Colon (tissue), 2 donors: Measurements from ENCODE around the gene COPS6.

Experiments used
- FAIRE-seq: peaks from 2 replicates; lab custom pipeline; 2012; peaks lifted over from hg19 to GRCh38; lab: Jason Lieb, UNC
- donor health status: control.
- donor health status: control.

Gene COPS6

DNA sequence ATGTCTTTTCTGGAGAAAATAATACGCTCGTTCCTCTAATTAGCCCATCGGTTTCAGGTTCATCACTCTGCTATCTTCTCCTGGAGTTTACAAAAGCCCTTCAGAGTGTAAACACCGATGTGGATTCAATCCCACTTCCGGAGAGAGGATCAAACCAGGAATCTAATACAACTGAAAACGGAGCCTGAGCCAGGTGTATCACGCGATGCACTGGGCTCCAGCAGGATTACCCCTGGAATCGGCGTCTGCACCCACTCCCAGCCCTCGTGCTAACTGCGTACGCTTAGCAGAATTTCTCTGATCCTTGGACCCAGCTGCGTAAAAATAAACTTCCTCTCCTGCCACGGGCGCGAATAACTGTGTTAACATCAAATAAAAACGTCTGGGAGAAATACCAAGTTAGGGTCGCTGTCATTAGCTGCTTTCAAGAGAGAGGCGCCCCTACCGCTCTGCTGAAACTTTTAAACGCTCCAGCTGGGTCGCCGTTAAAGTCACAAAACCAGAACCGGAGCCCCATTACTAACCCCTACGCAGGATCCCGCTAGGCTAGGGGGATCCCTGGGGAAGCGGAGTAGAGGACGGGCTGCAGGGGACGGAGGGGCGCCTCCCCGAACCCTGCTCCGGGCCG lies 7.7 kb upstream of the COPS6 start:
- FAIRE-seq = no peak

DNA sequence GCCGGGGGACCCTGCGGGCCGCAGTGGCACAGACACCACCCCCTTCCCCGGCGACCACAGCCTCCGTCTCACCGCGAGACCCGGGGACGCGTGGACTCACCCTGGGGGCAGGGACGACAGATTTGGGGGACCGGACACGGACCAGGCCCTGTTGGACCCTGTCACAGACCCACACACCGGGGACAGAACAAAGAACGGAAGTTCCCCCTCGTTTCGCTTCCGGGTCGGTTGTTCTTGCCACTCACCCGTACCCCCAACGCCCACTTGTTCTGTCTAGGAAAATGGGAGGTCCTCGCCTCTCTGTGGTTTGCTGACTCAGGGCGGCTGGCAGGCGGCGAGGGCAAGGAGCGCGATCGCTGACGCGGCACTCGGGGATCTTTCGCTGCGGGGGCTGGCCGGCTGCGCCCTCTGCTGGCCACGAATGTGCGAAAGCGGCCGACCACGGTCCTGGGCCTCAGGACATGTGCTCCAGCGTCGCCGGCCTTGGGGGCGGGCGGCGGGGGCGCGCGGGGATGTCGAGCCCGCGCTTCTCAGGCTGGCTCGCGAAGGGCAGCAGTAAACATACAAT lies 7.2 kb upstream of the COPS6 start, which contains the start of gene ZNF3:
Gene ZNF3, minus strand, starts transcription at position 189 of the 568 bp plus-strand sequence. CDS start 4,366 bp downstream, outside the sequence.
- no peak for FAIRE-seq

DNA sequence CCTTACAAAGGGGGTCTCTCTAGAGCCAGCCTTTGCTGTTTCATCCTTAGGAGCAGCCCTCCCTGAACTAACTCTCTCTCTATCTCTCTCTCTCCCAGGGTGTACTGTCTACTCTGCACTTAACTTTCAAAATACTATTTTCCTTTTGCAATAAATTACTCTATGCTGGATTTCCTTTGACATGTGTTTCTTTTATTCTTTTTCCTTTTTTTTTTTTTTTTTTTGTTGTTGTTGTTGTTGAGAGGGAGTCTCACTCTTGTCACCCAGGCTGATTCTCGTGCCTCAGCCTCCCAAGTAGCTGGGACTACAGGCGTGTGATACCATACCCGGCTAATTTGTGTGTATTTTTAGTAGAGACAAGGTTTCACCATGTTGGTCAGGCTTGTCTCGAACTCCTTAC lies 5.8 kb upstream of the COPS6 start:
- no peak for FAIRE-seq

DNA sequence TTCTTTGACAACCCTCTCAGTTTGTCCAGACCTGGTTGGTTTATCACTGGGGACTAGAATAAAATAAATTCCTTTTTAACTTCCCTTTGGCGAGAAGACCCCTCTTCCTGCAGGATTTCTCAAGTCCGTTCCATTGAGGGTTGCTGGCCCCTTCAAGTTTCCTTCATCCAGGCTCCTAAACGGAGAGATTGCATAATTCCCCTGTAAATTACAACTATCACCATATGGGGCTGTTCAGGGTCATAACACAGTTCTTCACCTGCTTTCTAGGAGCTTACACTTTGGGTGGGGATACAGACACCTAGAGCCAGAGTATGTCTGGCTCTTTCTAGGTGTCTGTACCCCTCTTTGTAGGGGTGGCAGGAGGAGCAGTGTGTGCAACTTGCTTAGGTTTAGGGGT lies 3.3 kb upstream of the COPS6 start:
- FAIRE-seq = no peak

DNA sequence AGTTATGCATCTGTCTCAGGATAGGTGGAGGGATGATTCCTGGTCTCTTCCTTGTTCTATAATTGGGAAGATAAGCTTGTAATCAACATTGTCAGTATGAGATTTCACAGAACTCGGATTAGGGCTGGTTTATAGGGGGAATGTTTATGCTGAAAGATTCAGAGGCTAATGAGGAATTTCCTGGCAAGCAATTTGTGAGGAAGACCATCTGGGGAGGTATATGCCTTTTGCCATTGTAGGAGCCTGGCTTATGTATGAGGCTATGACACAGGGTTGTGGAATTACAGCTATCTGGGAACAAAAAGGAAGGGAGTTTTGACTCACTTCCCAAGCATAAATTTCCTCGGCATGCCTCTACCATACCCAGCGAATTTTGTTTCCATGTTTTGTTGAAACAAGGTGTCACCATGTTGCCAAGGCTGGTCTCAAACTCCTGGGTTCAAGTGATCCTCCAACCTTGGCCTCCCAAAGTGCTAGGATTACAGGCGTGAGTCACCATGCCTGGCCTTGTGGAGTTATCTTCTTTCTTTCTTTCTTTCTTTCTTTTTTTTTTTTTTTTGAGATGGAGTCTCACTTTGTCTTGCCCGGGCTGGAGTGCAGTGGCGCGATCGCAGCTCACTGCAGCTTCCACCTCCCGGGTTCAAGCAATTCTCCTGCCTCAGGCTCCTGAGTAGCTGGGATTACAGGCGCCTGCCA lies 1.6 kb upstream of the COPS6 start:
- FAIRE-seq = no peak

DNA sequence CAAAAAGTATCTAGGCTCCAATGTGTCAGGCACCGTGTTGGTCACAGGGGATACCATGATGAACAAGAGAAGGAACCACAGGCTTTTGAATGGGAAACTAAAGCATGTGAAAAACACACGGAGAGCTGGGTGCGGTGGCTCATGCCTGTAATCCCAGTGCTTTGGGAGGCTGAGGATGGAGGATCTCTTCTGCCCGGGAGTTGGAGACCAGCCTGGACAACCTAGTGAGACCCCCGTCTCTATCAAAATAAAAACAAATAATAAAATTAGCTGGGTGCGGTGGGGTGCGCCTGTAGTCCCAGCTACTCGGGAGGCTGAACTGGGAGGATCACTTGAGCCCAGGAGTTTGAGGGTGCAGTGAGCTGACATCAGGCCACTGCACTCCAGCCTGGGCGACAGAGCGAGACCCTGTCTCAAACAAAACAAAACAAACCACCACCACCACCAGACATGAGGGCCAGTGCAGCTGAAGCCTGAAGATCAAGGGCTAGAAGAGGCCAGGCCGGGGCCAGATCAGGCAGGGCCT lies 611 bp upstream of the COPS6 start:
- no peak for FAIRE-seq

DNA sequence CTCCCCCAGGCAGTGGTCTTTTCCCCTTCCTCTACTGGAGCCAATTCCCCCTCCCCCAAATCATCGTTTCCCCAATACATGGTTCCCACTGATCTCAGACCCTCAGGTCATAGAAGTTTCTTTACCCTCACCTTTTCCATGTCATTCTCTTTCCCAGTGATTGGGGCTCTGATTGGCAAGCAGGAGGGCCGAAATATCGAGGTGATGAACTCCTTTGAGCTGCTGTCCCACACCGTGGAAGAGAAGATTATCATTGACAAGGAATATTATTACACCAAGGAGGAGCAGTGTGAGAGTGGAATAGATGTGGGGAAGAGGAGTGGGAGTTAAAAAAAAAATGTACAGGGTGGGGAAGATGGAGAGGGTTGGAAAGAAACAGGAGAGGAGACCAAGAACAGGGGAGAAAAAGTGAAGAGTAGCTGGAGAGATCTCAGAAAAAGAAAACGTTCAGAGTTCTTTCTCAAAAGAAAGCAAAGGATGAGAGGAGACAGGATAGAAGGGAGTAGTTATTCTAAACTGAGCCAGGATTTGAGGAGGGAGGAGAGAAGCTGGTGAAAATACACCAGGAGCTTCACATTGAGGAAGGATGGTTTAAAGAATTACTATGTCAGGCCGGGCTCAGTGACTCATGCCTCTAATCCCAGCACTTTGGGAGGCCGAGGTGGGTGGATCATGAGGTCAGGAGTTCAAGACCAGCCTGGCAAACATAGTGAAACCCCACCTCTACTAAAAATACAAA lies 858 bp downstream of the COPS6 start:
- FAIRE-seq = no peak

DNA sequence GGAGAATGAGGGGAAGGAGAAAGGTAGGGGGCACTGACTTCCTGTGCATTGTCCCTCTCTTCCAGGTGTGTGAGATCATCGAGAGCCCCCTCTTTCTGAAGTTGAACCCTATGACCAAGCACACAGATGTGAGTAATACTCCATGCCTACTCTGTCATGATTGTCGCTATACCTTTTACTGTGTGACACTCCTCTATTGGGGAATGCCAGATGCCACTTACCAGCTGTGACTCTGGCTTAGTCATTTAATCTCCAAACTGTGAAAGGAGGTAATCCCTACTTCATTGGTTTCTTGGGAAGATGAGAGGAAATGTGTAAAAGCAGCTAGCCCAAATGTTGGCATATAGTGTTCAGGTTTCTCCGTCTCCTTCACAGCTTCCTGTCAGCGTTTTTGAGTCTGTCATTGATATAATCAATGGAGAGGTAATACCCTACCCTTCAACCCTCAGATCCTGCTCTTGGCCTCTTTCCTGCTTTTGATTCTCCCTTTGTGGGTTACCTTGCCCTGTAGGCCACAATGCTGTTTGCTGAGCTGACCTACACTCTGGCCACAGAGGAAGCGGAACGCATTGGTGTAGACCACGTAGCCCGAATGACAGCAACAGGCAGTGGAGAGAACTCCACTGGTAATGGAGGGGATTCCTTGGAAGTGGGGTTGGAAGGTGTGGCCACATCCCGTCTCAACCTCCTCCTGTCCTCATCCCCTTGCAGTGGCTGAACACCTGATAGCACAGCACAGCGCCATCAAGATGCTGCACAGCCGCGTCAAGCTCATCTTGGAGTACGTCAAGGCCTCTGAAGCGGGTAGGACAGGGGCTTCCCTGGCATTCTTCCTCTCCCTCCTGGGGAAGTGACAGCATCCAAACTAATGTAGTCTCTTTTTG lies 2.0 kb downstream of the COPS6 start:
- no peak for FAIRE-seq

DNA sequence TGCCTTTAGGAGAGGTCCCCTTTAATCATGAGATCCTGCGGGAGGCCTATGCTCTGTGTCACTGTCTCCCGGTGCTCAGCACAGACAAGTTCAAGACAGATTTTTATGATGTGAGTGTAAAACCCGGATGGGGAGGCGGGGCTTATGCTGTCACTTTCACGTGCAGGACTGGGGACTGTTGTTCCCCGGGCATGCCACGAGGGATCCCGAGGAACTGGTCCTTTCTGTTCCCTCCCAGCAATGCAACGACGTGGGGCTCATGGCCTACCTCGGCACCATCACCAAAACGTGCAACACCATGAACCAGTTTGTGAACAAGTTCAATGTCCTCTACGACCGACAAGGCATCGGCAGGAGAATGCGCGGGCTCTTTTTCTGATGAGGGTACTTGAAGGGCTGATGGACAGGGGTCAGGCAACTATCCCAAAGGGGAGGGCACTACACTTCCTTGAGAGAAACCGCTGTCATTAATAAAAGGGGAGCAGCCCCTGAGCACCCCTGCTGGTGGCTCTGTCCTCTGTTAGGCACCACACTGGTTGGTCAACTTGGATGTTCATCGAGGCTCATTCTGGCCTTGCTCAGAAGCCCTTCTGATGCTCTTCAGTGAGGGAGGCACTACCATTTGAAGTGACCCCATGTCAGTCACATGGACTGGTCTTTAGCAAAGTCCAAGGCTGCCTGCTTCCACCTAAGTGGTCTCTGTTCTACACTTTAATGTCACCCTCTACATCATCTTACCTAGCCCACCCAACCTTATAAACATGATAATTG lies 2.8 kb downstream of the COPS6 start:
- FAIRE-seq = no peak

DNA sequence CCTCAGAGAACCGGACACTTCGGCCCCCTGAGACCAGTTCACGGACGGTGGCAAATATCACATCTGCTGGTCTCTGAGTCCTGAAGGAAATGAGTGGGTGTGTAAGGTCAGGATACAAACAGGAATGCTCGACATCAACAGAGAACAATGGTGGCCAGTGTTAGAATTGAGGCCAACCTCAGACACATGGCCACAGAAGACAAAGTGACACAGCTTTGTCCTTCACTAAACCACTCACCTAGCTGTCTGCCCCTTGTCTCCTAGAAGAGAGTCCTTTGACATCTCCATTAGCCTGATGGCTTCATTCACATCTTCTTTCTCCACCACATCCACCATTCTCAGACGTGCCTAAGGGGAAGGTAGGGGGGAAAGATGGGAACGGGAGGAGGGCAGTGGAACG lies 4.3 kb downstream of the COPS6 start:
- FAIRE-seq = no peak

DNA sequence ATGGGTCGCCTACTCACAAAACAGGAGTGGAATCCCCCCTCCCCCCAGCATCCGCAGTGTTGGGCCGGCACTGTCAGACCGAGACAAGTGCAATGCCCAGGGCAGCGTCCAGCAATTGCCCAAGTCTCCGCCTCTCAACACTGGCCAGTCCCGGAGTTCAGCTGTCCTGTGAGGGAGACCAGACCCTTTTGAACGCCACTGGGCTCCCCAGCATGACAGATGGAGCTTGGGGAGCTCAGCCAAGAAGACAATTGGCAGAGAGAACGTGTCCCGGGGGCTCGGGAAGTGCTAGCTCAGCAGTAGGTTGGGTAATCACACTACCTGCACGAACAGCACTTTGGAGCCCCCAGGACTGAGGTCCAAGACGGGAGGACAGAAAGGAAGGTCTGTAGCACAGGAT lies 4.7 kb downstream of the COPS6 start:
- FAIRE-seq = no peak

DNA sequence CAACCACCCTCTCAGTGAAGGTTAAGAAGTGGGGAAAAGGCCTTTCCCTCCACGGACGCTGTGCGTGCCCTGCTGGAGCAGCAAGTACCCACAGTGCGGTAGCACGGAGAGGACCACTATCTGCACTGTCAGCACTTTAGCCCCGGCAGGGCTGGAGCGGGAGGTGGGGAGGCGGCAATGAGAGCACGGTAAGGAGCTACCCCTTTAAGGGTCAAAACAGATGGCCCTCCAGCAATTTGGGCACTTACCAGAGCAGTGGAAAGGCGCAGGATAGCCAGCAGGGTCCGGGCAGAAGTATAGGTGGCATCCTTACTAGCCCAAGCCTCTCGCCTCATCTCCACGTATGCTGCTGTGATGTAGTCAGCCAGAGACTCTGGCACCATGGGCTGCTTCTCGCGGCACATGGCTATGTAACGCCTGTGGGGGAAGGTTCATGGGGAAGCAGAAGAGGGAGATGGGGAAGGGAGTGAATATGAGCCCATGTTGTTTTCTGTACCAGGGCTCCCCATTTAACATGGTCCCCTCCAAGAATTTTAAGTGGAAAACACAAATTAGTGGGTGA lies 5.2 kb downstream of the COPS6 start:
- no peak for FAIRE-seq

DNA sequence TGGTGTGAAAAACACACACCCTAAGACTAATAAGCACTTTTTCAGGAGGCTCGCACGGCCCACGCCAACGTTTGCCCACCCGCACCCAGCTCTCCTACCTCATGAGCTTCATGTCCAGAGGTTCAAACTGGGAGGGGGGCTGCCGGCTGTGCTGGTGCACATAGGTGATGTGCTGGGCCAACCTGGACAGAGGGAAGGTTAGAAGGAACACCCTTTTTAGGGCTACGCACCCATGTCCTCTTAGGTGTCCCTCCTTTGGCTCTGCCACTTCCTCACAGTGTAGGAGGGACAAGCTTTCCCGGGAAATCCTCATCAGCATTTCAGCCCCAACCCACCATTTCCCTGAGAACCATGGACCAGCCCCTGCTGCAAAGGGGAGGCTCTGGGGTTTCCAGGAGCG lies 6.5 kb downstream of the COPS6 start:
- FAIRE-seq = no peak

DNA sequence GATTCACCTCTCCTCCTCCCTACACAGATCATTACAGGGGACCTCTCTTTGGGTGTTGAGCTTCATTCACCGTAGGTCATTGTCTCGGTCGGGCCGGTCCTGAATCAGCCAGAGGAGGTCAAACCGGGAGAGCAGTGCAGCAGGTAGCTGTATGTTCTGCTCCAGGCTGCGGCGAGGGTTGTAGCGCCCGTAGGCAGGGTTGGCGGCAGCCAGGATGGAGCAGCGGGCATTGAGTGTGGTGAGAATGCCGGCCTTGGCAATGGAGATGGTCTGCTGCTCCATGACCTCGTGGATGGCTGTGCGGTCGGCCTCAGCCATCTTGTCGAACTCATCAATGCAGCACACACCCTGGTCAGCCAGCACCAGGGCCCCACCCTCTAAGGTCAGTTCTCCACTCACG lies 6.9 kb downstream of the COPS6 start:
- FAIRE-seq = no peak

DNA sequence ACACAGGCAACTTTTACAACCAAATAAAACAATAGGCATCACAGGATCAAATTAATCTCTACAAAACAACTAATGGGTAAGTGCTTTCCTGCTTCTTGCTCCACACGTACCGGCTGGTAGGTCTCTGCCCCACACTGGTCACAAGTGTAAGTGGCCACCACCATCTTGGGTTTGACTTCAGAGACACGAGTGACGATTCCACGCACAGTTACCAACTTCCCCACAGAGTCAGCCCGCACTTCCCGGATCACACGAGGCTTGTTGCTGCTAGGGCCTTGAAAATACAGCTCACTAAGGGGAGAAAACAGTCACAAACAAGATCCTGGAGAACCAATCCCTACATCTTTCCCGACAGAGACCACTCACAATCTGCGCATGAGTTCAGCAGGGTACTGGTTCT lies 10.1 kb downstream of the COPS6 start:
- FAIRE-seq = no peak

DNA sequence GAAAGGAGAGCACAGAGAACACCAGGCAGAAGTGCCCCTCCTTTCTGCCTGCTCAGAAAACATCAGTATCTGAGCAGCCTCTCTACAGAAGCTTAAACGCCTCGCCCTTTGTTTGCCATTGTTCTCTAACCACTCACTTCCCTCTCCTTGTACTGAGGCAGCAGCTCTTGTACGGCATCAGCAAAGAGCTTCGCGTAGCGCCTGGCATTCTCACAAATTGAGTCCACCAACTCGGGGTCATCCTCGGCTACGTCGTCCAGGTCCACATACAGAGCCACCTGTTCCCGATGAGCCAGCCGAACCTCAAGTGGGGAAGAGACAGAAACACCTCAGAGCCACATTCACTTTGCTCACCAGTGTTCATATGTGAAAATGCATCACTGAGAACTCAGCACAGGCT lies 10.7 kb downstream of the COPS6 start:
- no peak for FAIRE-seq

DNA sequence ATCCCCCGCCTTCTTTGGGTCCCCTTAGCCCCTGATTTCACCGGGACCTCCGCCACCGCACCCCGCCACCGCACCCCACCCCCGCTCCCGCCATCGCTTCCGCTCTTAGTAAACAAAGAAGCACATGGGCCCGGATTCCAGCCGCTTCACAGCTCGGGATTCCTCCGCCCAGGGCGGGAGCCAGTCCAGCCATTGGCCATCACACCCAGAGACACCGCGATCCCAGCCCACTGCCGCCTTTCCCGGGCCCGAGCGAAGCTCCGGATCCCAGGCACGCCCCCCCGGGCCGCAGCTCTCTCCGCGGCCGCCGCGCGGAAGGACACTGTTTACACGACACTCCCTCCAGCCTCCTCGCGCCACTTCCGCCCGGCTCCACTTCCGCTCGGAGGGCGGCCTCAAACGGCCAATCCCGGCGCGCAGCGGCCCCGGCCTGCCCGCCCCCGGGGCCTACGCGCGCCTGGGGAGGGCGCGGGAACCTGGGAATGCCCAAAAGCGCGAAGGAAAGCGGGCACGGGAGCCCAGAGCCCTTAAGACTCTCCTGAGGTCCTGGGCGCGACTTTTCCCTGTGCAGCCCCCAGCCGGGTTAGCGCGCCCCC lies 11.7 kb downstream of the COPS6 start:
- no peak for FAIRE-seq

DNA sequence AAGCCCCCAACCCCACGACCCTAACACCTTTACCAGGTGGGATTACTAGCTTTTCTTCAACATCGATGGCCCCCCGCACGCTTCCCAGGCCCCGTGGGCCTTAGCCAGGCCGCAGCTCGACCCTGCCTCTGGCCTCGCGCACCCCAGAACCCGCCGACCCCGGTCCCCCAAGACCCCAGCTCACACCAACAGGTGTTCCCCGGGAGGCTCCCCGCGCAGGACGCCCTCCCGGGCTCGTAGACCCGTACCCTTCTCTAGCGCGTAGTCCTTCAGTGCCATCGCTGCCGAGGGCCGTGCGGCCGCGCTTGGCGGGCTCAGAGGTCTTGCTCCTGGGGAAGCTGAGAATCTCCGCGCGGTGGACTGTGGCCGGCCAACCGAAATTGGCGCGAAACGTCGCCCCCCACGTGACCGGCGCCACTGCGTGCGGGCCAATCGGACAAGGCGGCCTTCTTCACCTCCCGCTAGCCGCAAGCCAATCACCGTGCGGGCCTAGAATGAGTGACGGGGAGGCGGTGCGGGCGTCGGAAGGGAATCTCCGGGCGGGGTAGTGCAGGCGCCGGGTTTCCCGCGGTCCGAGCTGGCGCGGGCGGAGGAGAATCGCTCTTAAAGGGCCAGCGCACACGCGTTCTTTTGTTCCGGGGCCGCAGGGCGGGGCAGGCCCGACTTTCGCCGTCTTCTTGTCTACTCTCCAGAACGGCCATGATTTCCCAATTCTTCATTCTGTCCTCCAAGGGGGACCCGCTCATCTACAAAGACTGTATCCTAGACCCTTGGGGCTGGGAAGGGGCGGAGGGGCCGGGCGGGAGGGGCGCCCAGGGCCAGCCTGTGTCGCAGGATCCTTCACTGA lies 12.5 kb downstream of the COPS6 start, which contains the start of the genes AP4M1 and MCM7:
Gene AP4M1, plus strand, starts transcription at position 628 of the 847 bp plus-strand sequence. Its CDS starts 72 bp downstream, at position 700.
Gene MCM7, minus strand, starts transcription at position 382 of the 847 bp plus-strand sequence. Its CDS starts 103 bp downstream, at position 279.
- no peak for FAIRE-seq
